Muscle layer of colon (tissue), 2 donors: Measurements from ENCODE around the gene ITGA8.

Source experiments
- H3K27ac ChIP-seq: one replicate; pipeline ENCODE4 v1.7.0; 2013; ENCODE audit warnings: low read depth, mild to moderate bottlenecking, low read length, moderate library complexity
- H3K27me3 ChIP-seq, 2 donors: one replicate each; pipeline ENCODE4 v1.7.0; 2013; ENCODE audit warnings: low read length in 2 of 2, mild to moderate bottlenecking in 2 of 2; ENCODE audit not compliant: insufficient read depth in 2 of 2, control insufficient read depth in 1 of 2
- H3K36me3 ChIP-seq: one replicate; pipeline ENCODE4 v1.7.0; 2013; ENCODE audit warnings: mild to moderate bottlenecking, low read length; ENCODE audit not compliant: insufficient read depth
- H3K4me1 ChIP-seq: one replicate; pipeline ENCODE4 v1.7.0; 2013; ENCODE audit warnings: mild to moderate bottlenecking, low read length; ENCODE audit not compliant: insufficient read depth
- H3K4me3 ChIP-seq, 2 donors: one replicate each; pipeline ENCODE4 v1.7.0; 2013; ENCODE audit warnings: low read length in 2 of 2, low read depth in 1 of 2, mild to moderate bottlenecking in 1 of 2, moderate library complexity in 1 of 2
- H3K9ac ChIP-seq: one replicate; pipeline ENCODE4 v1.7.0; 2013; ENCODE audit warnings: low read length
- H3K9me3 ChIP-seq: one replicate; pipeline ENCODE4 v1.7.0; 2013; ENCODE audit warnings: mild to moderate bottlenecking, low read length
- donor health status: abdominal sarcoma.
- donor health status: Adenocarcinoma of cecum.

ITGA8 gene

DNA sequence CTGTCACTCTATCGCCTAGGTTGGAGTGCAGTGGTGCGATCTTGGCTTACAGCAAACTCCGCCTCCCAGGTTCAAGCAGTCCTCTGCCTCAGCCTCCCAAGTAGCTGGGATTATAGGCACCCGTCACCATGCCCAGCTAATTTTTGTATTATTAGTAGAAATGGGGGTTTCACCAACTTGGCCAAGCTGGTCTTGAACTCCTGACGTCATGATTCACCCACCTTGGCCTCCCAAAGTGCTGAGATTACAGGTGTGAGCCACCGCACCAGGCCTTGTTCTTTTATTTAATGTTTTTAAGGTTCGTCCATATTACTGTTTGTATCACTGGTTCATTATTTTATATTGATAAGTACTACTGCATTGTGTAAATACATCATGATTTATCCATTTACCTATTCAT is 10.2 kb upstream of the ITGA8 start:
- no peak overlapping the region for H3K9ac ChIP-seq
- H3K4me1 ChIP-seq, result peaks cover 6% of the 10 kb centered on the region
- no peak overlapping the region for H3K27ac ChIP-seq
- no peaks in the 10 kb centered on the region for H3K27me3 ChIP-seq
- no peak overlapping the region for H3K4me3 ChIP-seq
- H3K36me3 ChIP-seq, result no peaks in the 10 kb centered on the region
- H3K9me3 ChIP-seq, result peaks cover 5% of the 10 kb centered on the region

DNA sequence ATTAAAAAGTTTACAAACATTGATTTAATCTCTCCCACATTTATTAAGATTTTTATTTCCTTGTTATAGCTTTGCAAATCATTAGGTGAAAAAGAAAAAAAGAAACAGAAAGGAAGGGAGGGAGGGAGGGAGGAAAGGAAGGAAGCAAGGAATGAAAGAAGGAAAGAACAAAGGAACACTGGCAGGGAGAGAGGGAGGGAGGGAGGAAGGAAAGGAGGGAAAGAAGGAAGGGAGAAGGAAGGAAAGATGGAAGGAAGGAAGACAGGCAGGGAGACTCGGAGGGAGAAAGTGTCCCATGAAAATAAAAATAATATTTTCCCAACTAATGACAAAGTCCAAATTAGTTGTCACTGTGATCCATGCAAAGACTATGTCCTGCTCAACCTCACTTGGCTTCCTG is 6.3 kb upstream of the ITGA8 start:
- Histone ChIP-seq H3K9me3 (peaks cover 5% of the 10 kb centered on the region), H3K4me3 (no peak overlapping the region), H3K9ac (no peak overlapping the region), H3K36me3 (no peaks in the 10 kb centered on the region), H3K4me1 (peaks cover 13% of the 10 kb centered on the region), H3K27me3 (no peaks in the 10 kb centered on the region), H3K27ac (no peak overlapping the region)

DNA sequence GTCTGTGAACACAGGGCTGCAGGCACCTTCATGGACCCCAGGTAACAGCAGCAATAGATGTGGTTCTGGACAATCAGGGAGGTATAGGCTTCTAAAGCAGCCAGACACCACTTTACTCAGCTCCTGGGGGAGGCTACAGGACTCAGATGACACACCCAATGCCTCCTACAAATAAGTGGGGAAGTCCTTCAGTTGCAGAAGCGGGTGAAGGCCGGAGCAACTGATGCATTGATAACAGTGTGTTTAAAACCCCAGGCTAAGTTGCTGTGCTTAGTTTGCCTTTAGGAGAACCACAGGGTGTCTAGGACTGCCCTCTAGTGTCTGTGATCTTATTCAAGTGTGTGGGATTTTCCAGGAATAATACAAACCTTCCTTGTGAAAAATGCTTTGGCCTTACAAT is 5.9 kb upstream of the ITGA8 start:
- H3K9me3 ChIP-seq, result peaks cover 5% of the 10 kb centered on the region
- peaks cover 13% of the 10 kb centered on the region for H3K4me1 ChIP-seq
- H3K27ac ChIP-seq, result no peak overlapping the region
- H3K9ac ChIP-seq, result no peak overlapping the region
- no peaks in the 10 kb centered on the region for H3K27me3 ChIP-seq
- no peak overlapping the region for H3K4me3 ChIP-seq
- H3K36me3 ChIP-seq, result no peaks in the 10 kb centered on the region

DNA sequence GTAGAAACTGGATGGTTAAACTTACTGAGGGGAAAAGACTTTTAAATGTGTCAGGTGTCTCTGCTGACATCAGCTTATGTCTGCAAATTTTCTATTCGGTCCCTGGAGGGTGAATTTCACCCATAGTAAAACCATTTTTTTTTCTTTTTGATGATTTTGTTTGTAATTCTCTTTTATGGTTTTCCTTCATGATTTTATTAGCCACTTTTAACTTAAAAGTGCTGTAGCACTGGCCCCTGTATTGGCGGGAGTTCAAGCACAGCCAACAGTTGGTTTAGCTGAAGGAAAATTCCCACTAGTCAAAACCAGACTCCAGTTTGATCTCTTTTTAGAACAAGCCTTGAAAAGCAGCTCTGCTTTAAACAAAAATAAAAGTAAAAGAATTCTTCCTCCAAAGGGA is 5.0 kb upstream of the ITGA8 start:
- Histone ChIP-seq H3K9me3 (no peaks in the 10 kb centered on the region), H3K27me3 (peaks cover 0 to under 1% of the 10 kb centered on the region in 2 donors), H3K4me1 (peaks cover 13% of the 10 kb centered on the region), H3K27ac (no peak overlapping the region), H3K36me3 (no peaks in the 10 kb centered on the region), H3K9ac (no peak overlapping the region), H3K4me3 (no peak overlapping the region)

DNA sequence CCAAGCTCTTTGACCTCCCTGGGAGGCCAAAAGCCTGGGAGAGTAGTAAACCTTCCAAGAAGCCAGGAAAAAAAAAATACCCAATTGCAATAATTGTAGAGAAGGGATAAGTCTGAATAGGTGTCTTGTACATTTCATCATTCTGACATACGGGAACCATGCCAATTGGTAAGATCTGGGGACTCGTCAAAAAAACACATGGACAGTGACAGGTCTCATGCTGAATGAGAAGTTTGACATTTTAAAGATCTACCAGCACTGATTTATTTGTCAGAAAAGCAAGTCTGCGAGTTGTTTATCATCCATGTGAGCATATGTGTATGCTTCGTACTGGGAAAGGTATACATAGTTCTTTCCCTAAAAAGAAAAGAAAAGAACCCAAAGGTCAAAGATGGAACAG is 4.1 kb upstream of the ITGA8 start:
- Histone ChIP-seq H3K9me3 (no peaks in the 10 kb centered on the region), H3K27ac (no peak overlapping the region)

DNA sequence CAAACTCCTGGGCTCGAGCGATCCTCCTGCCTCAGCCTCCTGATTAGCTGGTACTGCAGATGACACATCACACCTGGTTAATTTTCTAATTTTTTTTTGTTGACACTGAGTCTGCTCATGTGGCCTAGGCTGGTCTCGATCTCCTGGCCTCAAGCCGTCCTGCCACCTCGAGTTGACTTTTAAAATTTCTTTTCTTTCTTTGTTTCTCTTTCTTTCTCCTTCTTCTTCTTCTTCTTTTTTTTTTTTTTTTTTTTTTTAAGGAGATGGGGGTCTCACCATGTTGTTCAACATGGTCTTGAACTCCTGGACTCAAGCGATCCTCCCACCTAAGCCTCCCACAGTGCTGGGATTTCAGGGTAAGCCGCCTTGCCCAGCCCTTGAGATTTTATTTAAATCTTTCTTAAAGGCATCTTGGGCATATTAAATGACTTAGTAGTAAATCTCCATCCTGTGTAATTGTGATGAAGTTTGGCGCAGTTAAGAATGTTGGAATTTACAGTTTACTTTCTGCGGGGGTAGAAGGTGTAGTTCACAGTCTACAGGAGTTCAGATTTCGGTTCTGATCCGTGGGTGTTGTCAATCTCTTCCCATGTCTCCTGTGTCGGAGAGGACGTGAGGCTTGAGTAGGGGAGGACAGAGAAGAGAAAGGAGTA is 1.0 kb upstream of the ITGA8 start:
- peaks cover 0 to 12% of the 10 kb centered on the region in 2 donors for H3K27me3 ChIP-seq
- H3K27ac ChIP-seq, result no peak overlapping the region
- H3K36me3 ChIP-seq, result no peaks in the 10 kb centered on the region
- no peak overlapping the region for H3K9ac ChIP-seq
- no peaks in the 10 kb centered on the region for H3K9me3 ChIP-seq
- no peak overlapping the region for H3K4me3 ChIP-seq
- H3K4me1 ChIP-seq, result peaks cover 18% of the 10 kb centered on the region

More for the DNA sequence above, 4.1 kb upstream of the ITGA8 start:
- no peaks in the 10 kb centered on the region for H3K36me3 ChIP-seq
- H3K4me1 ChIP-seq, result peaks cover 18% of the 10 kb centered on the region
- H3K9ac ChIP-seq, result no peak overlapping the region
- H3K4me3 ChIP-seq, result no peak overlapping the region
- peaks cover 0 to 8% of the 10 kb centered on the region in 2 donors for H3K27me3 ChIP-seq

DNA sequence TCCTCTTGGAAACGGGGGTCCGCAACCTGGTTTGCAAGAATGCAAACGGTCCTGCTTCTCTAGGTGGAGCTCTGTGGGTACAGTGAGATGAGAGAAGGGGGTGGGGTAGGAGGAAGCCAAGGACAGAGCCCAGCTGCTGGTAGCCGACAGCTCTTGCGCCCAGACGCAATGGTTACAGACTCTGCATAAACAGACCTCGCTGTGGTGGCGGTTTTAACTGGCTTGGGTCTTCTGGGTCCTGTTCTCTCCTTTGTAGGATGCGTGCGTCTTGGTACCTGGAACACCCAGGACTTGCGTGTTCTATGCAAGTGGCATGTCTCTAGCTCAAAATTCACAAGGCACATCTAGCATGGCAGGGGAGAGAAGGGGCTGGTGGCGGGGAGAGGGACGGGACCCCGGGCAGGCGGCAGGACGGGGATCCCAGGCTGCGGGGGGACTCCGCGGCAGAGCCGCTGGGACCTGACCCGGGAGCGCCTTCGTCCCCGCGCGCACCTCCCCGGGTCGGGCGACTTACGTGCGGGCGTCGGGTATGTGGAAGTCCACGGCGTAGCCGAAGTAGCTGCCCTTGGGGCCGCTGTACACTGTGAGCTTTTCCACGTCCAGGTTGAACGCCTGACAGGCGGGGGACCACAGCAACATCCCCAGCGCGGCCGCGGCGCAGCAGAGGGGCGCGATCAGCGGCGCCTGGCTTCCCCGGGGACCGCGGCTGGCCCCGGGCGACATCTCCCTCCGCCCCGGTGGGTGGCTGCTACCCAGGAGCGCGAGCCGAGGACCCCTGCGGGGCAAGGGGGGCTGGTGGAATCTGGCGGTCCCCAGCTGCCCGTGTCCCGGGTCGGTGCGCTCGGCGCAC is 448 bp downstream of the ITGA8 start:
- Histone ChIP-seq H3K36me3 (no peaks in the 10 kb centered on the region), H3K27me3 (peaks cover 0 to 12% of the 10 kb centered on the region in 2 donors), H3K27ac (no peak overlapping the region), H3K4me3 (peak overlapping the region; percentile 29 to 47), H3K9me3 (no peaks in the 10 kb centered on the region), H3K4me1 (peaks cover 6% of the 10 kb centered on the region), H3K9ac (no peak overlapping the region)

DNA sequence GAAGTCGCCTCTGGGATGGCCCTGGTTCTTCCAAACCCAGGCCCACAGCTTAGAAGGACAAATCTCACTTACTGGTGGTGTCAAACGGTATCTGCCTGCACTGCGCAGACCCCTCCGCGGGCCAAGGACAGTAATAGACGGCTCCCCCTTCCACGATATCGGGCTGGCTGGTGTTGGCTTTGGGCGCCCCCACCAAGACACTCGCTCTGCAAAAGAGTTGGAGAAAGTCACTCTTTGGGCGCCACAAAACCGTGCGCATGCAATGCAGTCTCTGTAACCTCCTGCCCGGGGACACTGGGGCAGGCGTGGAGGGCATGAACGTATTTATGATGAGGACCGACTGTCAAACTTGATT is 1.1 kb downstream of the ITGA8 start:
- Histone ChIP-seq H3K9ac (no peak overlapping the region), H3K36me3 (no peaks in the 10 kb centered on the region), H3K27ac (no peak overlapping the region), H3K4me1 (peaks cover 5% of the 10 kb centered on the region), H3K4me3 (peak overlapping the region in 1 of 2 donors; percentile 47), H3K9me3 (no peaks in the 10 kb centered on the region), H3K27me3 (peaks cover 0 to 12% of the 10 kb centered on the region in 2 donors)

DNA sequence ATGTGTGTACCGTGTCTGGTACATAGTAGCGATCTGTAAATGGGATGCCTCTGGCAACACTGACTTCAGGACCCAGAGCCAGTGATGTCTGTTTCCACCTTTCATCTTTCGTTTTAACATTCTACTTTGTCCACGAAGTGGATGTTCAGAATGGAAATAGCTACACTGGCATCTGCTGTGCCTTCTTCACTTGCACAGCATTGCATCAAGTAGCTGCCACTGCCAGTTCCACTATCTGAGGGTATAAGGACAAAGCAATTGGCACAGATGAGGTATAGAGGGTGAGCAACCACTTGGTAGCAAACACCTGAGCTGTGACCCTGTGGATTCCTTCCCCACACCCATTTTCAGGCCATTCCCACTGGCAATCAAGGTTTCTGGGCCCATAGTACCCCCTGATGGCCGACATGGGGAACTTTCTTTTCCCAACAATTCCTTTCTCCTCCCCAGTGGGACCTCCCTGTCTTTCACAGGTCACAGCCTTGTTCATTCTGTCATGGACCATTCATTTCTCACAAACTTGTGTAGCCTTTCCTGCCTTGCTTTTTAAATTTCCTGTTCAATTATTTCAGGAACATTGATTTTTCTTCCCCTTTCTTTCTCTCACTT is 4.0 kb downstream of the ITGA8 start:
- Histone ChIP-seq H3K4me3 (no peak overlapping the region), H3K36me3 (no peaks in the 10 kb centered on the region), H3K27ac (no peak overlapping the region), H3K27me3 (peaks cover 0 to 12% of the 10 kb centered on the region in 2 donors), H3K9me3 (no peaks in the 10 kb centered on the region), H3K9ac (no peak overlapping the region), H3K4me1 (peaks cover 5% of the 10 kb centered on the region)

DNA sequence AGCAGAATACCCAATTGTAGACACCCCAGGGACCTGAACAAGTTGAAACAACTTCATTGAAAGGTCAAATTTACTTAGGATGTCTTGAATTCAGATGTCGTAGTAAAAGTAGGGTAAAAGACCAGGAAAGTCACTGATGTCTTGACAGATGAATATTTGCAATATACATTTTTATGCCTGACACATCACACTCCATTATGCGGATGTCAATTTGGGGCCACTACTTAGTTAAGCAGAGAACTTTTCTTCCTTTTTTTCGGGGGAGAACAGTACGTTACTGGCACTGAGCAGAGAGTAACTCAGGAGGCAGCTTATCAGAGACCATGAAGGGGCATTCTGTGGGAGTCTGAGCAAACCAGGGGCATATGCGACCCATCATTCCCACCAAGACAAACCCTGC is 4.9 kb downstream of the ITGA8 start:
- no peaks in the 10 kb centered on the region for H3K36me3 ChIP-seq
- H3K27me3 ChIP-seq, result peaks cover 0 to 12% of the 10 kb centered on the region in 2 donors
- peaks cover 5% of the 10 kb centered on the region for H3K4me1 ChIP-seq
- no peak overlapping the region for H3K27ac ChIP-seq
- H3K9me3 ChIP-seq, result no peaks in the 10 kb centered on the region
- no peak overlapping the region for H3K9ac ChIP-seq
- no peak overlapping the region for H3K4me3 ChIP-seq

DNA sequence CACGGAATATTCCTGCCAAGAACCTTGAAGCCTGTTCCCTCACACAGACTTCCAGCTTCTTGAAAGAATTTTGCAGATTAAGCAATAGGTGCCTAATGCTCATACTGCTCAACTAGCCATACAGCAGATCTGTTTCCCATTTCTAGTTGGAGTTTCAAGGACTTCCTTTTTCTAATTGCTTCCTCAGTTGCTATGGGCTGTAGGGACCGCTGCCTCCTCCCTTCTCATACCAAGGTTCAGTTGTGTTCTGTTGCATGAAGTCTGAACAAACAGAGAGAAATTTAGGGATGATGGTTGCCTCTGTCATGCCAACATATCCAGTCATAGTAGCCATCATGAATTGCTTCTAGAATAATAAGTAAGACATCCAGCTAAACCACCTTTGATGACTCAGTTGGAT is 6.8 kb downstream of the ITGA8 start:
- no peak overlapping the region for H3K27ac ChIP-seq
- H3K27me3 ChIP-seq, result no peaks in the 10 kb centered on the region
- no peaks in the 10 kb centered on the region for H3K9me3 ChIP-seq
- H3K4me3 ChIP-seq, result no peak overlapping the region
- H3K36me3 ChIP-seq, result no peaks in the 10 kb centered on the region
- no peak overlapping the region for H3K9ac ChIP-seq
- H3K4me1 ChIP-seq, result no peaks in the 10 kb centered on the region
